GM12878 (cell line): Measurements from ENCODE around the gene ACYP2.

Experiments used
- KDM1A ChIP-seq: fragments of 200-600 bp; sonication (generic); IDR thresholded peaks from 2 replicates; pipeline ENCODE4 v1.6.1; 2016; ENCODE audit warnings: borderline replicate concordance
- SREBF1 ChIP-seq: IDR thresholded peaks from 2 replicates; pipeline ENCODE4 v1.6.1; 2012; ENCODE audit warnings: mild to moderate bottlenecking, low read length
- TF ChIP-seq, protein P1 (sequence below): IDR thresholded peaks from 2 replicates; pipeline ENCODE4 v1.6.1; 2012; ENCODE audit warnings: low read depth, low read length, improper control_type of control experiment

DNA sequence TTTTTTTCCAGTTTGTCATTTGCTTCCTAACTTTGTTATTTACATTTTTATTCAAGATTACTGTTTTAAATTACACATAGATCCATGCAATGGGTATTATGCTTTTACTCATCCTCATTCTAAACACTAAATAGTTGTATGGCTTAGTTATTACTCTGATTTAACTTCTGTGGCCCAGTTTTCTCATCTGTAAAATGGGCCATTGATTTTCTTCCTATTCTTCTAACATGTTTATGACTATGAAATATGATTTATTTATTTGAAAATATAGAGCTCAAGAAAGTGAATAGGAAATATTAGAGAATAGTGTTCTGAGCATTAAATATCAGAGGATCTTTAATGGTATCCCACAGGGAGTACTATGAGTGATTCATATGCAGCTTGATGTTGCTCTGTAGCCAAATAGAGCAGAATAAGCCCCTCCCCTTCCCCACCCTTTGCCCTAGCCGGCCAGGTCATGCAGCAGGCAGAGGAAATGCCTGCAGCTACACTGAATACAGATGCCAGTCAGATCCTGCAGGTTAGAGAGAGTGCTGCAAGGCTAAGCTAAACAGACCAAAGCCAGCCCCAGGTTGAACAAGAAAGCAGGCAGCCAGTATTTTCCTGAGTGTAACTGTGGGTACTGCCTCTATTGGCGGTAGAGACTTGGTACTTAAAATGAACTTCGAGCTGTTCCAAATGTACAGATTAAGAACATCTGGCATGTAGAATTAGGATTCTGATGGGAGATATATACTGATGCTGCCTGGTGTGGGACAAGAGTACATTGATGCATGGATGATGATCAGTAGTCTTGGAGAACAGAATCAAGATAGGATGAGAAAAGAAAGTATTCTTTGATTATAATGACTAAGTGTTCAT is 11.7 kb upstream of the ACYP2 start:
- TF ChIP-seq SREBF1, result no peak
- TF ChIP-seq, protein P1, sequence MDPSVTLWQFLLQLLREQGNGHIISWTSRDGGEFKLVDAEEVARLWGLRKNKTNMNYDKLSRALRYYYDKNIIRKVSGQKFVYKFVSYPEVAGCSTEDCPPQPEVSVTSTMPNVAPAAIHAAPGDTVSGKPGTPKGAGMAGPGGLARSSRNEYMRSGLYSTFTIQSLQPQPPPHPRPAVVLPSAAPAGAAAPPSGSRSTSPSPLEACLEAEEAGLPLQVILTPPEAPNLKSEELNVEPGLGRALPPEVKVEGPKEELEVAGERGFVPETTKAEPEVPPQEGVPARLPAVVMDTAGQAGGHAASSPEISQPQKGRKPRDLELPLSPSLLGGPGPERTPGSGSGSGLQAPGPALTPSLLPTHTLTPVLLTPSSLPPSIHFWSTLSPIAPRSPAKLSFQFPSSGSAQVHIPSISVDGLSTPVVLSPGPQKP, result no peak
- TF ChIP-seq KDM1A, result no peak
